Activated CD8-positive, alpha-beta memory T cell treated with anti-CD3 and anti-CD28 coated beads for 36 hours (primary cell): ENCODE measurements around the gene MLX. TPM values are rescaled to one million over a fixed set of nuclear protein-coding genes. Genes with fewer than 3 reads are reported as not detected.
"Not testable (repeated sequence)": the region's sequence is repeated elsewhere in the genome, so short reads cannot be mapped to it uniquely, and the experiment has no call there.

Experiments used
- CTCF ChIA-PET: fragments of 350-600 bp; sonication (Branson Sonifier 250); formaldehyde crosslinking; loops from one replicate; lab custom pipeline; 2021; ENCODE audit warnings: antibody characterized with exemption; lab: Charles Lee
- POLR2A ChIA-PET: fragments of 350-600 bp; sonication (Branson Sonifier 250); formaldehyde crosslinking; loops from one replicate; lab custom pipeline; 2021; ENCODE audit warnings: antibody characterized with exemption; lab: Charles Lee
- total RNA-seq, 2 experiments: library from RNA; stranded (reverse); gene quantifications; one replicate each; pipeline ENCODE4 v1.2.3, GENCODE V29; 2021

MLX gene
- total RNA-seq, 2 experiments from 2014 or later, result 59.9 to 66.2 TPM

DNA sequence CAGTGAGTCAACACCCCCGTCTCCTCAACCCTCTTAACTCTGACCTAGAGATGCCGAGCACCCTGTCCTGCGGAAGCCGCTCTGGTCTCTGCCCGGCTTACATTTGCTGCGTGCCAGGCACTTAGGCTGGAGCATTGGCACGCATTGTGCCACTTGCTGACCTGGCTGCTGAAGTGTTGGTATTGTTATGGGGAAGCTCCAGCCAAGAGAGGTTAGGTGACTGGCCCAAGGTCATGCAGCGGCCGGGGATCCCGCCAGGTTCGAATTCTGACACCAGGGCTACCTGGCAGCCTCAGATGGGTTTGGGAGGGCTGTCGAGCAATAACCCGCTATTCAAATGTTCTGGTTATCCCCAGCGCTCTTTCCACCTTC is 19.2 kb upstream of the MLX start:
- CTCF ChIA-PET, result interaction anchor here (1.0 kb wide), 1 partner anchor 216 kb away, joined by 3 read pairs; no protein-coding TSS in a partner anchor
- POLR2A ChIA-PET, result interaction anchor here (1.0 kb wide), 1 partner anchor 20 kb away, joined by 3 read pairs; no protein-coding TSS in a partner anchor

DNA sequence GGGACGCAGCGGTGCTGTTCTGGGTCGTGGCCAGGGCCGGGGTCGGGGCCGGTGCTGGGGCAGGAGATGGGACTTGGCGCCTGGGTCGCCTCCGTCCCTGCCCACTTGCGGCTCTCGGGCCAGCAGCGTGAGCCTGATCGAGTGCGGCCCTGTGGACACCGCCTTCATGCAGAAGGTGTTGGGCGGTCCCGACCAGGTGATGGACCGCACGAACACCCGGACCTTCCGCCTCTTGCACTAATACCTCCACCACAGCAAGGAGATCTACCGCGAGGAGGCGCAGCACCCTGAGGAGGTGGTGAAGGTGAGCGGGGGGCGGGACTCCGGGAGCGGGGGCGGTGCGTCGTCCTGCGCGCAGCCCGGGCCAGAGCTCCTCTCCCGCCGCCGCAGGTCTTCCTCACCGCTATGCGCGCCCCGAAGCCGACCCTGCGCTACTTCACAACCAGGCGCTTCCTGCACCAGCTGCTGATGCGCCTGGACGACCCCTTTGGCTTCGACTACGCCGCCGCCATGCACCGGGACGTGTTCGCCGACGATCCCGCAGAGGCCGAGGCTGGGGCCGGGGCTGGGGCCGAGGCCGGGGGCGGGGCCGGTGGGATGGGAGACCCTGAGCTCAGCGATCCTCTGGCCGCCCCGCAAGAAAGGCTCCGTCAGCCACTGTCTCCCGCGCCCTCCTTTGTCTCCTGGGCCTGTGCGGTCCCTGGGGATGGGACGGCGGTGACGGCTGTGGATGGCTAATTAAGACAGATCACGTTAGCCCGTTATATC is 18.6 kb upstream of the MLX start:
- CTCF ChIA-PET, result interaction anchor here (0.8 to 1.7 kb wide), 6 partner anchors 11 to 215 kb away, joined by 3 to 5 read pairs (median 4); partner anchors contain the start of gene RAMP2
- POLR2A ChIA-PET, result interaction anchor here (0.6 to 1.0 kb wide), 2 partner anchors 19 to 130 kb away, joined by 3 read pairs; no protein-coding TSS in a partner anchor

DNA sequence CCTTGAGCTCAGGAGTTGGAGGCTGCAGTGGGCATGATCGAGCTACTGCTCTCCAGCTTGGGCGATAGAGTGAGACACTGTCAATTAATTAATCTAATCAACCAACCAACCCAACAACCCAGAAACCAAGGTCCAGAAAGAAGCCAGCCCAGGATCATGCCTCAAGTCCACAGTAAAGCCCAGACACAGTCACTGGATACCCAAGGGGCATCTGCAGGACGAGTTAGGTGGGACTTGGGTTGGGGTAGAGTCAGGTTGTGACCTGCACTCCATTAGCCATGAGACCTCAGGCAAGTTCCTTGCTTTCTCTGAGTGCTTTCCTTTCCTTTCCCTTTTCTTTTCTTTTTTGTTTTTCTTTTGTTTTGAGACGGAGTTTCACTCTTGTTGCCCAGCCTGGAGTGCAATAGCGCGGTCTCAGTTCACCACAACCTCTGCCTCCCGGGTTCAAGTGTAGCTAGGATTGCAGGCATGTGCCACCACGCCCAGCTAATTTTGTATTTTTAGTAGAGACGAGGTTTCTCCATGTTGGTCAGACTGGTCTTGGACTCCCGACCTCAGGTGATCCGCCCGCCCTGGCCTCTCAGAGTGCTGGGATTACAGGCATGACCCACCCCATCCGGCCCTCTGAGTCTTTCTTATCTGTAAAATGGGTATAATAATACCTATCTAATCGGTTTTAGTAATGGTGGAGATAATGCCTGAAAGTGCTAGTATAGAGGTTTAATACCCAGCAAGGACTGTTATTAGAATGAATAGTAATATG is 17.7 kb upstream of the MLX start:
- ChIA-PET POLR2A (no interaction called here), CTCF (interaction anchor here (0.7 to 1.7 kb wide), 6 partner anchors 12 to 211 kb away, joined by 3 to 5 read pairs (median 4); partner anchors contain the start of gene RAMP2)

DNA sequence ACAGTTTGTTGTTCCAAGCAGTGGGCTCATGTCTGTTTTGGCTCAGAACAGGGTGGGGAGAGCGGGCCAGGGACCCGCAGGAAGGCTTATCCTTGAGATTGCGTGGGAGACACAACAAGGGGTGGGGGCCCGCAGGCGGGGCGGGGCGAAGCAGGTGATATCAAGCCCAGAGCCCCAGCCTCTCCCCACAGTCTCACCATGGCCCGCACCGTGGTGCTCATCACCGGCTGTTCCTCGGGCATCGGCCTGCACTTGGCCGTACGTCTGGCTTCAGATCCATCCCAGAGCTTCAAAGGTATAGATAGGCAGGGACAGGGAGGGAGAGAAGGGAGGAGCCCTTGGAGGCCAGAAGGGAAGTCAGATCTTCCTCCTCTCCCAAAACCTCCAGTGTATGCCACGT is 14.2 kb upstream of the MLX start, which contains the start of gene HSD17B1:
HSD17B1 (plus strand) TSS at position 188 of the 400 bp plus-strand sequence; CDS start at position 199, 11 bp downstream.
- POLR2A ChIA-PET, CTCF ChIA-PET: not testable (repeated sequence)

DNA sequence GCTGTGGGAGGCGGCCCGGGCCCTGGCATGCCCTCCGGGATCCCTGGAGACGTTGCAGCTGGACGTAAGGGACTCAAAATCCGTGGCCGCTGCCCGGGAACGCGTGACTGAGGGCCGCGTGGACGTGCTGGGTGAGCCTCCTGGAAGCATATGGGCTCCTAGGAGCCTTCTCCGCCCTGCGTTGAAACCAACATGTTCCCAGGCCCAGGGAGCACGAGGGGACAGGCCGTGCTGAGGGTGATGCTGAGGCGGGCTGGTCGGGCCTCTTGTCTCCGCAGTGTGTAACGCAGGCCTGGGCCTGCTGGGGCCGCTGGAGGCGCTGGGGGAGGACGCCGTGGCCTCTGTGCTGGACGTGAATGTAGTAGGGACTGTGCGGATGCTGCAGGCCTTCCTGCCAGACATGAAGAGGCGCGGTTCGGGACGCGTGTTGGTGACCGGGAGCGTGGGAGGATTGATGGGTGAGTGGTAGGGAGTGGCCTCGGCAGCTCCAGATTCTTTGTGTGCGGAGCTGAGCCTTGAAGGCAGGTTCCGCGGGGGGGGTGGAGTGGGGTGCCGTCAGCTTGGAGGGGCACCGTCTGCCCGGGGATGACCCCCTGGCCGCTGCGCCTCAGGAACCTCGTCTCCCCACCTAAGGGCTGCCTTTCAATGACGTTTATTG is 13.6 kb upstream of the MLX start:
- ChIA-PET CTCF (interaction anchor here (1.3 kb wide), 1 partner anchor 16 kb away, joined by 3 read pairs; no protein-coding TSS in a partner anchor), POLR2A (interaction anchor here (0.5 to 1.8 kb wide), 2 partner anchors 14 to 20 kb away, joined by 4 to 6 read pairs; no protein-coding TSS in a partner anchor)

DNA sequence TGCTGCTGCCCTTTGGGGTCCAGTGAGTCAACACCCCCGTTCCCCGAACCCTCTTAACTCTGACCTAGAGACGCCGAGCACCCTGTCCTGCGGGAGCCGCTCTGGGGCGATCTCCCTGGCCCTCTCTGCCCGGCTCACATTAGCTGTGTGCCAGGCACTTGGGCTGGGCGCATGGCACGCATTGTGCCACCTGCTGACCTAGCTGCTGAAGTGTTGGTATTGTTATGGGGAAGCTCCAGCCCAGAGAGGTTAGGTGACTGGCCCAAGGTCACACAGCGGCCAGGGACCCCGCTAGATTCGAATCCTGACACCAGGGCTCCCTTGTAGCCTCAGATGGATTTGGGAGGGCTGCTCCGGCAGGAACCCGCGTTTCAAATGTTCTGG is 13.0 kb upstream of the MLX start:
- ChIA-PET POLR2A (interaction anchor here (0.5 to 1.8 kb wide), 4 partner anchors 12 to 54 kb away, joined by 3 to 6 read pairs (median 4); no protein-coding TSS in a partner anchor), CTCF (interaction anchor here (1.0 to 1.3 kb wide), 2 partner anchors 16 to 127 kb away, joined by 3 read pairs; no protein-coding TSS in a partner anchor)

DNA sequence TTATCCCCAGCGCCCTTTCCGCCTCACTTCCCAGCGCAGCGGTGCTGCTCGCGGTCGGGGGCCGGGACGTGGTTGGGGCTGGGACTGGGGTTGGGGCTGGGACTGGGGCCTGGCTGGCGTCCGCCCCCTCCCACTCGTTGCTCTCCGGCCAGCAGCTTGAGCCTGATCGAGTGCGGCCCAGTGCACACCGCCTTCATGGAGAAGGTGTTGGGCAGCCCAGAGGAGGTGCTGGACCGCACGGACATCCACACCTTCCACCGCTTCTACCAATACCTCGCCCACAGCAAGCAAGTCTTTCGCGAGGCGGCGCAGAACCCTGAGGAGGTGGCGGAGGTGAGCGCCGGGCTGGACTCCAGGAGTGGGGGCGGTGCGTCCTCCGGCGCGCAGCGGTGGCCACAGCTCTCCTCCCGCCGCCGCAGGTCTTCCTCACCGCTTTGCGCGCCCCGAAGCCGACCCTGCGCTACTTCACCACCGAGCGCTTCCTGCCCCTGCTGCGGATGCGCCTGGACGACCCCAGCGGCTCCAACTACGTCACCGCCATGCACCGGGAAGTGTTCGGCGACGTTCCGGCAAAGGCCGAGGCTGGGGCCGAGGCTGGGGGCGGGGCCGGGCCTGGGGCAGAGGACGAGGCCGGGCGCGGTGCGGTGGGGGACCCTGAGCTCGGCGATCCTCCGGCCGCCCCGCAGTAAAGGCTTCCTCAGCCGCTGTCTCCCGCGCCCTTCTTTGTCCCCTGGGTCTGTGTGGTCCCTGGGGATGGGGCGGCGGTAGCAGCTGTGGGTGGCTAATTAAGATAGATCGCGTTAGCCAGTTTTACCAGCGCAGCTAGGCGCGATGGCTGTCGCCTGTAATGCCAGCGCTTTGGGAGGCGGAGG is 12.4 kb upstream of the MLX start:
- ChIA-PET POLR2A (interaction anchor here (0.5 to 1.8 kb wide), 6 partner anchors 11 to 1508 kb away, joined by 3 to 6 read pairs (median 4); partner anchors contain the start of gene NAGLU), CTCF (interaction anchor here (1.0 to 1.3 kb wide), 2 partner anchors 17 to 126 kb away, joined by 3 read pairs; no protein-coding TSS in a partner anchor)

DNA sequence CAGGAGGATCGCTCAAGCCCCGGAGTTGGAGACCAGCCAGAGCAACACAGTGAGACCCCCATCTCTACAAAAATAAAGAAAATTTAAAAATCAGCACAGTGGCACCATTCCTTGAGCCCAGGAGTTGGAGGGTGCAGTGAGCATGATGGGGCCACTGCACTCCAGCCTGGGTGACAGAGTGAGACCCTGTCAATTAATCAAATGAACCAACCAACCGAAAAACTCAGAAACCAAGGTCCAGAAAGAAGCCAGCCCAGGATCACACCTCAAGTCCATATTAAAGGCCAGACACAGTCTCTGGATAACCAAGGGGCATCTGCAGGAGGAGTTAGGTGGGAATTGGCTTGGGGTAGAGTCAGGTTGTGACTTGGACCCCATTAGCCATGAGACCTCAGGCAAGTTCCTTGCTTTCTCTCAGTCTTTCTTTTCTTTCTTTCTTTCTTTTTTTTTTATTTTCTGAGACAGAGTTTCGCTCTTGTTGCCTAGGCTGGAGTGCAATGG is 11.7 kb upstream of the MLX start:
- CTCF ChIA-PET, result no interaction called here
- POLR2A ChIA-PET, result interaction anchor here (0.6 to 1.8 kb wide), 4 partner anchors 11 to 241 kb away, joined by 3 to 6 read pairs (median 5); partner anchors contain the start of gene NAGLU

DNA sequence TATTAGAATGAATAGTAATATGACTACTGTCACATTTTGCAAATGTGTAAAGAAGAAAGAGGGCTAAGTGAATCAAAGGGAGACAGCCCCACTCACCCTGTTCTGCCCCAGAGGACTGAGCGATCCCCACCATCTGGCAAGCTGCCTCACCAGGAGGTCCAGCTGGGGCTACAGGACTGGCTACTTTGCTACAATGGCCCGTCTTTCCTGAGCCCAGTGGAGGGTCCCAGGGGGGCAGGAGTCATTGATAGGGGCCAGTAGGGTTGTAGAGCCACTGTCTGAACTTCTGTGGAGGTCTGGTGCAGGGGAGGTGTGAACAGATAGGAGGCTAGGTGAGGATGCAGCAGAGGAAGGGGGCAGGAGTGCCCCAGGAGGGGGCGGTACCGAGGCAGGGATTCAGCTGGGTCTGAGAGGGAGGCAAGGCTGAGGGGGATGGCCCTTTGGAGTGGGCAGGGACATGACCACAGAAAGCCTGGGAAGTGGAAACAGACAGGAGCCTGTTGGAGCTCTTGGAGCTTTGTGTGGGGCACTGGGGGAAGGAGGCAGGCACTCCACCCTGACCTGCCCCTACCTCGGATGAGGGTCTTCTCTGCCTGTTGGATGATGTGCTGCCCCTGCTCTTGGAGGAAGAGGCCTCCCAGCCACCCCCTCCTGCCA is 10.8 kb upstream of the MLX start:
- POLR2A ChIA-PET, CTCF ChIA-PET: not testable (repeated sequence)

DNA sequence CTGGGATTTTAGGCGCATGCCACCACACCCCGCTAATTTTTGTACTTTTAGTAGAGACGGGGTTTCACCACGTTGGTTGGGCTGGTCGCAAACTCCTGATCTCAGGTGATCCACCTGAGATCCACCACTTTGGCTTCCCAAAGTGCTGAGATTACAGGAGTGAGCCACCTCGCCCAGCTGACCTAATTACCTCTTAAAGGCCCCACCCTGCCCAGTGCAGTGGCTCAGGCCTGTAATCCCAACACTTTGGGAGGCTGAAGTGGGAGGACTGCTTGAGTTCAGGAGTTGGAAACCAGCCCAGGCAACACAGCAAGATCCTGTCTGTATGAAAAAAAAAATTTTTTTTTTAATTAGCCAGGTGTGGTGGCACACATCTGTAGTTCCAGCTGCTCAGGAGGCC is 7.8 kb upstream of the MLX start:
- POLR2A ChIA-PET, result interaction anchor here (0.6 kb wide), 1 partner anchor 440 kb away, joined by 3 read pairs; no protein-coding TSS in a partner anchor
- CTCF ChIA-PET, result no interaction called here

DNA sequence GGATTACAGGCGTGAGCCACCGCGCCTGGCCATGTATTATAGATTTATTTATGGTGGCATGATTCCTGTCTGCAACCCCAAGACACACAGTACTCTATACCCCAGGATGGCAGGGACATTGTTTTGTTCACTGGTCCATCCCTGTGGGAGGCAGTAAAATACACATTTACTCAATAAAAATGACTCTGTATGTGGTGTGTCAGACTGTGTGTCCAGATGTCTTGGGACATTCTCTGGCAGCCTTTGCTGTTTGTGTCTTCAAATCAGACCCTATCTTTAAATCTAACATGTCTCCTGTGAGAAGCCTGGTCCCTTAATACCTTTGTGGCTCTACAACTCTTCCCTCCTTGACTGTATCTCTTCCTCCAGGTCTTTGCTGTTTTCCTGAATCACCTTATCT is 6.7 kb upstream of the MLX start:
- ChIA-PET CTCF (interaction anchor here (0.7 kb wide), 1 partner anchor 860 kb away, joined by 3 read pairs; no protein-coding TSS in a partner anchor), POLR2A (no interaction called here)

DNA sequence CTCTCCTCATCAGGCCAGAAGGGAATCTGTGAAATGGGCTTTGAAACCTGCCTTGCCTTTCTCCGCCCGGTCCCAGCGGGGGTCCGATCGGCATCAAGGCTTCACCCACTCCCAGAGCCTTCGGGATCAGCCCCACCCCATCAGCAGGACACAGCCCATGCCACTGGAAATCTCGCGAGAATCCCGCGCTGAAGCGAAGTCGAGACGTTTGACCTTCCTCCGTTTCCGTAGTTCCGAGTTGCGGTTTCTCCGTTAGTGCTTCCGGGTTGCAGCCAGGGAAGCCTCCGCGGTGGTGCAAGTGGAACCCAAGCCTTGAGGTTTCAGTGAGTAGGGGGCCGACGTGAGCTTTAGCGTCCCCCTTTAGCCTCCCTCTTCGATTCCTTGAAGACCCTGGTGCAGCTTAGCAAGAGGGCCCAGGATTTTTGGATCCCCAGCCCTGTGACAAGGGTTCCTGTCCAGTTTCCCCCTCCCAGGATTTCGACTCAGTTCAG is 5.0 kb upstream of the MLX start, which contains the start of gene COASY:
COASY (plus strand) TSS at position 252 of the 491 bp plus-strand sequence. CDS start 475 bp downstream, outside the sequence.
- ChIA-PET CTCF (no interaction called here), POLR2A (no interaction called here)

DNA sequence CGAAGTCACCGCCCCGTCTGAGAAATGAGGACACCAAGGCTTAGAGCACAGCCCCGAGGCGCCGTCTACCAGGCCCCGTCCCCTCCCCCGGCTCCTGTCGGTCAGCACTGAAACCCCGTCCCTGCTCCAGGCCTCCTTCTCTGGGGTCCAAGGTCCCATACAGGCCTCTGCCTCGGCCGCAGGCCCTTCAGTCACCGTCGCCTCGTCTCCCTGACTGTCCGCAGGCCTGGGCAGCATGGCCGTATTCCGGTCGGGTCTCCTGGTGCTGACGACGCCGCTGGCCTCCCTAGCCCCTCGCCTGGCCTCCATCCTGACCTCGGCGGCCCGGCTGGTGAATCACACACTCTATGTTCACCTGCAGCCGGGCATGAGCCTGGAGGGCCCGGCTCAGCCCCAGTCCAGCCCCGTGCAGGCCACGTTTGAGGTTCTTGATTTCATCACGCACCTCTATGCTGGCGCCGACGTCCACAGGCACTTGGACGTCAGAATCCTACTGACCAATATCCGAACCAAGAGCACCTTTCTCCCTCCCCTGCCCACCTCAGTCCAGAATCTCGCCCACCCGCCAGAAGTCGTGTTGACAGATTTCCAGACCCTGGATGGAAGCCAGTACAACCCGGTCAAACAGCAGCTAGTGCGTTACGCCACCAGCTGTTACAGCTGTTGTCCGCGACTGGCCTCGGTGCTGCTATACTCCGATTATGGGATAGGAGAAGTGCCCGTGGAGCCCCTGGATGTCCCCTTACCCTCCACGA is 4.3 kb upstream of the MLX start:
- ChIA-PET POLR2A (no interaction called here), CTCF (no interaction called here)

DNA sequence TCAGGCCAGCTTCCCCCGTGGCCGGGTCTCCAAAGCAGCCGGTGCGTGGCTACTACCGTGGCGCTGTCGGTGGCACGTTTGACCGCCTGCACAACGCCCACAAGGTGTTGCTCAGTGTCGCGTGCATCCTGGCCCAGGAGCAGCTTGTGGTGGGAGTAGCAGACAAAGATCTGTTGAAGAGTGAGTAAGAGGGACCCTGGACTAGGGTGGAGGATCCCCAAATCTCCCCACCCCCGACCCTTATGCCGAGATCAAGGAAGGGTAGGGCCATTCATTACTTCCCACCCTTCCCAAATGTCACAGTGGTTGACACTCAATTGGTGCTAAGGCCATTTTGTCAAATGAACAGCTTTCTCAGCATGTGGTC is 3.8 kb upstream of the MLX start:
- ChIA-PET CTCF (no interaction called here), POLR2A (no interaction called here)

DNA sequence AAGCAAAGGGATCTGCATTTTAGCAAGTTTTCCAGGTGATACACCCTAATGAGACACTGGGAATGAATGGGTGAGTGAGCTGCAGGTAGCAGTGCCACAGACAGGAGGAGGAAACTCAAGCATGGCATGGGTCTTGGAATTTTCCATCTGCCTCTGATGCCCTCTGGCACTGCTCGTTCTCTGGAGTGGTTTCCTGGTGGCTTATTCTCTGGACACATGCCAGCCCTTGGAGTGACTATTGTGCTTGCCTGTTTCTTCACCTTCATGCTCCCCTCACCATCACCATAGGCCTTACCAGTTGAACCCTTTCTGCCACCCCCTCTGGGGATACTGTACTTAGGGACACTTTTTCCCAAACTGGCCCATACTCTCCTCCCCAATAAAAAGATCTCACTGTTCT is 3.4 kb upstream of the MLX start:
- POLR2A ChIA-PET, result no interaction called here

DNA sequence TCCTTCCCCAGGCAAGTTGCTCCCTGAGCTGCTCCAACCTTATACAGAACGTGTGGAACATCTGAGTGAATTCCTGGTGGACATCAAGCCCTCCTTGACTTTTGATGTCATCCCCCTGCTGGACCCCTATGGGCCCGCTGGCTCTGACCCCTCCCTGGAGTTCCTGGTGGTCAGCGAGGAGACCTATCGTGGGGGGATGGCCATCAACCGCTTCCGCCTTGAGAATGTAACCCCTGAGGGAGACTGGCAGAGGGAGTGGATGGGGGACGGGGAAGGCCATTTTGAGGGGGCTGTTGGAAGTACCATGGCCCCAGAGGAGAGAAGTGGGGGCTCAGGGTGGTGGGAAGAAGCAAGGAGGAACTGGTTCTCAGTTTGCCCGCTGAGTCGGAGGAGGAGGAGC is 3.0 kb upstream of the MLX start:
- ChIA-PET CTCF (no interaction called here), POLR2A (no interaction called here)

More for the DNA sequence above, 3.4 kb upstream of the MLX start:
- CTCF ChIA-PET, result no interaction called here
